SK-N-SH (cell line): ENCODE results near the gene MYO18B. TPM values are rescaled to one million over a fixed set of nuclear protein-coding genes. Genes with fewer than 3 reads are reported as not detected.

Experiments
- CTCF ChIA-PET: fragments of 300-600, 350-600 bp; formaldehyde crosslinking; extraction: SDS; loops from one replicate; lab custom pipeline; 2021; lab: Yijun Ruan, JAX
- POLR2A ChIA-PET: fragments of 350-600 bp; sonication (Branson Sonifier 250); formaldehyde crosslinking; extraction: SDS; loops from one replicate; lab custom pipeline; 2020; ENCODE audit warnings: antibody characterized with exemption, inconsistent platforms; lab: Yijun Ruan, JAX
- DNase-seq: peaks from one replicate; pipeline ENCODE4 v3.0.0; 2012
- H2AFZ ChIP-seq: fragments of 200-600 bp; sonication (generic); 2 replicates; pipeline ENCODE4 v1.8.1; 2016; ENCODE audit warnings: antibody characterized with exemption, mild to moderate bottlenecking, low read depth
- H3F3A ChIP-seq: fragments of 200-600 bp; sonication (generic); replicated peaks from 2 replicates; pipeline ENCODE3; 2016; ENCODE audit warnings: antibody characterized with exemption, mild to moderate bottlenecking; ENCODE audit not compliant: insufficient read depth
- H3K27ac ChIP-seq, 2 experiments: fragments of 200-500 bp in 1 of 2; fragments of 200-600 bp in 1 of 2; sonication (Bioruptor generic) in 1 of 2; sonication (generic), shearing (Covaris generic) in 1 of 2; 2 replicates each; pipeline versions ENCODE4 v1.5.1 to v1.6.1; 2014 to 2016; ENCODE audit warnings: low read depth in 2 of 2, inconsistent platforms in 1 of 2, low read length in 1 of 2, mild to moderate bottlenecking in 1 of 2, mixed read lengths in 1 of 2
- H3K27me3 ChIP-seq: fragments of 200-600 bp; sonication (generic), shearing (Covaris generic); 2 replicates; pipeline ENCODE4 v1.6.1; 2016; ENCODE audit warnings: mixed run types; ENCODE audit not compliant: insufficient read depth
- H3K36me3 ChIP-seq, 2 experiments: fragments of 200-500 bp in 1 of 2; fragments of 200-600 bp in 1 of 2; sonication (Bioruptor generic) in 1 of 2; sonication (generic) in 1 of 2; replicated peaks in 1 of 2; 2 replicates each; pipeline versions ENCODE3 to v1.5.1; 2014 to 2016; ENCODE audit warnings: low read length in 1 of 2, mild to moderate bottlenecking in 1 of 2; ENCODE audit not compliant: insufficient read depth in 2 of 2, control insufficient read depth in 1 of 2
- H3K4me1 ChIP-seq, 2 experiments: fragments of 200-500 bp in 1 of 2; fragments of 200-600 bp in 1 of 2; sonication (Bioruptor generic) in 1 of 2; sonication (generic), shearing (Covaris generic) in 1 of 2; 2 replicates each; pipeline versions ENCODE4 v1.5.1 to v1.6.1; 2014 to 2016; ENCODE audit warnings: low read depth in 1 of 2, low read length in 1 of 2, mixed run types in 1 of 2; ENCODE audit not compliant: insufficient read depth in 2 of 2, control insufficient read depth in 1 of 2
- H3K4me2 ChIP-seq: fragments of 200-600 bp; sonication (generic), shearing (Covaris generic); 2 replicates; pipeline ENCODE4 v1.6.1; 2017; ENCODE audit warnings: mixed run types
- H3K4me3 ChIP-seq, 2 experiments: fragments of 200-500 bp in 1 of 2; fragments of 200-600 bp in 1 of 2; sonication (Bioruptor generic) in 1 of 2; sonication (generic), shearing (Covaris generic) in 1 of 2; 2 replicates each; pipeline versions ENCODE4 v1.5.1 to v1.8.1; 2014 to 2016; ENCODE audit warnings: low read depth in 2 of 2, inconsistent platforms in 1 of 2, low read length in 1 of 2, mild to moderate bottlenecking in 1 of 2, mixed read lengths in 1 of 2, moderate library complexity in 1 of 2
- H3K79me2 ChIP-seq: fragments of 200-600 bp; sonication (generic); 2 replicates; pipeline ENCODE4 v1.8.1; 2017; ENCODE audit warnings: mild to moderate bottlenecking; ENCODE audit not compliant: insufficient read depth
- H3K9ac ChIP-seq: fragments of 200-600 bp; sonication (generic); 2 replicates; pipeline ENCODE4 v1.6.1; 2017; ENCODE audit warnings: mixed run types
- H3K9me2 ChIP-seq: fragments of 200-600 bp; sonication (generic); 2 replicates; pipeline ENCODE4 v1.6.1; 2017; ENCODE audit warnings: mixed run types
- H3K9me3 ChIP-seq: fragments of 200-600 bp; sonication (generic); 2 replicates; pipeline ENCODE4 v1.6.1; 2017; ENCODE audit warnings: mixed run types, mild to moderate bottlenecking, moderate library complexity
- H4K20me1 ChIP-seq: fragments of 200-600 bp; sonication (generic); 2 replicates; pipeline ENCODE4 v1.6.1; 2017; ENCODE audit warnings: mild to moderate bottlenecking, mixed run types; ENCODE audit not compliant: insufficient read depth
- CTCF ChIP-seq: fragments of 200-600 bp; sonication (generic); IDR thresholded peaks from 2 replicates; pipeline ENCODE4 v1.6.1; 2017; ENCODE audit warnings: antibody characterized with exemption, mild to moderate bottlenecking, moderate library complexity
- EP300 ChIP-seq, 2 experiments: IDR thresholded peaks; 2 replicates each; pipeline versions ENCODE4 v1.4.0 to v1.6.1; 2012; ENCODE audit warnings: borderline replicate concordance in 1 of 2, low read depth in 1 of 2, low read length in 1 of 2
- FOXJ3 ChIP-seq: sonication (generic); formaldehyde crosslinking; IDR thresholded peaks from 2 replicates; pipeline ENCODE4 v1.5.1; 2020; ENCODE audit warnings: mild to moderate bottlenecking, missing genetic modification reagents
- FOXM1 ChIP-seq: IDR thresholded peaks from 2 replicates; pipeline ENCODE4 v1.4.0; 2012; ENCODE audit warnings: low read depth, mild to moderate bottlenecking
- GABPA ChIP-seq: IDR thresholded peaks from 2 replicates; pipeline ENCODE4 v1.4.0; 2012; ENCODE audit warnings: low read depth, mild to moderate bottlenecking
- GATA2 ChIP-seq: sonication (generic); formaldehyde crosslinking; IDR thresholded peaks from 2 replicates; pipeline ENCODE4 v1.5.0; 2020; ENCODE audit warnings: mild to moderate bottlenecking, missing genetic modification reagents
- IRF3 ChIP-seq: fragments of 150-350 bp; IDR thresholded peaks from 2 replicates; pipeline ENCODE4 v1.6.1; 2016; ENCODE audit warnings: mild to moderate bottlenecking, low read depth, low read length
- MAX ChIP-seq: IDR thresholded peaks from 2 replicates; pipeline ENCODE4 v1.4.0; 2012; ENCODE audit warnings: low read depth
- MEF2A ChIP-seq: IDR thresholded peaks from 2 replicates; pipeline ENCODE4 v1.4.0; 2012; ENCODE audit warnings: low read depth, borderline replicate concordance
- MXI1 ChIP-seq: IDR thresholded peaks from 2 replicates; pipeline ENCODE4 v1.6.1; 2012; ENCODE audit warnings: mild to moderate bottlenecking, low read depth, low read length, improper control_type of control experiment
- NFIC ChIP-seq: IDR thresholded peaks from 2 replicates; pipeline ENCODE4 v1.4.0; 2012; ENCODE audit warnings: borderline replicate concordance
- NRF1 ChIP-seq: IDR thresholded peaks from 2 replicates; pipeline ENCODE4 v1.6.1; 2012; ENCODE audit warnings: low read depth, mild to moderate bottlenecking, low read length
- POLR2AphosphoS5 ChIP-seq: IDR thresholded peaks from 2 replicates; pipeline ENCODE4 v1.6.1; 2012; ENCODE audit warnings: low read depth, low read length
- REST ChIP-seq: IDR thresholded peaks from 2 replicates; pipeline ENCODE4 v1.6.1; 2012; ENCODE audit warnings: mild to moderate bottlenecking, low read depth, low read length, moderate library complexity
- RXRA ChIP-seq: IDR thresholded peaks from 2 replicates; pipeline ENCODE4 v1.4.0; 2012; ENCODE audit warnings: low read depth, mild to moderate bottlenecking, borderline replicate concordance
- SIN3A ChIP-seq: IDR thresholded peaks from 2 replicates; pipeline ENCODE4 v1.6.1; 2012; ENCODE audit warnings: low read depth, mild to moderate bottlenecking, low read length, moderate library complexity, borderline replicate concordance
- TAF1 ChIP-seq: IDR thresholded peaks from 2 replicates; pipeline ENCODE4 v1.6.1; 2012; ENCODE audit warnings: low read depth, mild to moderate bottlenecking, low read length, moderate library complexity, borderline replicate concordance
- TCF12 ChIP-seq: IDR thresholded peaks from 2 replicates; pipeline ENCODE4 v1.4.0; 2012
- TEAD4 ChIP-seq: IDR thresholded peaks from 2 replicates; pipeline ENCODE4 v1.4.0; 2012; ENCODE audit warnings: mild to moderate bottlenecking, borderline replicate concordance; ENCODE audit not compliant: insufficient read depth
- YY1 ChIP-seq: IDR thresholded peaks from 2 replicates; pipeline ENCODE4 v1.4.0; 2012; ENCODE audit warnings: low read depth, mild to moderate bottlenecking
- WGBS: methylation state at CpG from one replicate; pipeline ENCODE4 v1.1.6; 2017; ENCODE audit warnings: low lambda C conversion rate; 5-methylcytosine and 5-hydroxymethylcytosine counted together
- polyA plus RNA-seq, 3 experiments: library from polyadenylated mRNA; depleted of rRNA; stranded (reverse); fragments of >200 nt; gene quantifications; 2 replicates each; pipeline ENCODE4 v1.2.3, GENCODE V29; 2012

The MYO18B gene
- polyA plus RNA-seq, 1 of the 3 experiments (the other 2 are of a cell fraction) = 0.05 TPM

- 34% methylated on average over 4 of the region's 15 CpGs for WGBS
Observed at GRCh38 chr22:25823276-25823675, 81.3 kb downstream of the MYO18B start.

GRCh38 chr22:25824828-25825423 is 82.9 kb downstream of the MYO18B start:
- POLR2A ChIA-PET = no interaction called here
- CTCF ChIA-PET = no interaction called here
- Histone ChIP-seq H3K4me1 (no peaks in the 10 kb centered on the region), H3K79me2 (no peaks in the 10 kb centered on the region), H3K4me3 (no peak overlapping the region), H4K20me1 (no peaks in the 10 kb centered on the region)
- peak; percentile 58 for DNase-seq
- TF ChIP-seq YY1 = no peak
- no peak for TF ChIP-seq IRF3
- TF ChIP-seq CTCF = no peak
- TF ChIP-seq RXRA = no peak
- TF ChIP-seq MEF2A = no peak
- TF ChIP-seq TEAD4 = no peak
- TF ChIP-seq MAX = no peak
- no peak for TF ChIP-seq SIN3A
- TF ChIP-seq FOXM1 = no peak
- TF ChIP-seq GABPA = no peak
- no peak for TF ChIP-seq REST
- TF ChIP-seq POLR2AphosphoS5 = no peak
- TF ChIP-seq GATA2 (CRISPR knock-in tag) = no peak
- TF ChIP-seq FOXJ3 = no peak
- no peak for TF ChIP-seq MXI1
- no peak for TF ChIP-seq EP300 (IDR thresholded peaks at IDR 0.05; ENCODE audit: borderline replicate concordance in 1 of 2, low read depth in 1 of 2, low read length in 1 of 2)
- TF ChIP-seq, all 33 proteins: peak for 0
- no peak overlapping the region for H3K4me2 ChIP-seq
- H3K36me3 ChIP-seq = no peaks in the 10 kb centered on the region
- H3K9me3 ChIP-seq = no peaks in the 10 kb centered on the region
- no peak overlapping the region for H3K27ac ChIP-seq
- no peaks in the 10 kb centered on the region for H3K27me3 ChIP-seq
- H3K9ac ChIP-seq = no peak overlapping the region
- no peaks in the 10 kb centered on the region for H3F3A ChIP-seq
- H2AFZ ChIP-seq = no peak overlapping the region
- H3K9me2 ChIP-seq = no peaks in the 10 kb centered on the region
- 30% methylated on average over 7 of the region's 7 CpGs for WGBS

More at GRCh38 chr22:25823276-25823675, 81.3 kb downstream of the MYO18B start:
- Histone ChIP-seq H3K9me3 (no peaks in the 10 kb centered on the region), H3K27ac (no peak overlapping the region), H2AFZ (no peak overlapping the region), H3K4me2 (no peak overlapping the region), H4K20me1 (no peaks in the 10 kb centered on the region), H3K9me2 (no peaks in the 10 kb centered on the region), H3K4me3 (no peak overlapping the region), H3K36me3 (no peaks in the 10 kb centered on the region), H3F3A (no peaks in the 10 kb centered on the region), H3K79me2 (no peaks in the 10 kb centered on the region), H3K4me1 (no peaks in the 10 kb centered on the region), H3K27me3 (no peaks in the 10 kb centered on the region), H3K9ac (no peak overlapping the region)
- ChIA-PET CTCF (no interaction called here), POLR2A (no interaction called here)
- no peak for DNase-seq
- TF ChIP-seq EP300 (IDR thresholded peaks at IDR 0.05; ENCODE audit: borderline replicate concordance in 1 of 2, low read depth in 1 of 2, low read length in 1 of 2) (no peak), NRF1 (no peak), NFIC (no peak), TAF1 (no peak), TCF12 (no peak), MXI1 (no peak)
